GM12878 (cell line): Measurements from ENCODE around the gene SLC24A3. TPM values are rescaled to one million over a fixed set of nuclear protein-coding genes. Genes with fewer than 3 reads are reported as not detected.

Experiments
- ATAC-seq: fragments of 200-7000 bp; cut with Tn5 transposase; 3 replicates; pipeline ENCODE4 v1.9.1; 2020; ENCODE audit warnings: mild to moderate bottlenecking, moderate library complexity
- BruUV-seq: library from RNA; stranded (reverse); fragments of 400-500 nt; replicated peaks from 2 replicates; lab custom pipeline; 2021; lab: Mats Ljungman, UMichigan
- CTCF ChIA-PET: fragments of 300-600 bp; sonication (Branson Sonifier 250); formaldehyde crosslinking; extraction: SDS; loops from one replicate; lab custom pipeline; 2021; ENCODE audit warnings: inconsistent platforms; lab: Yijun Ruan, JAX
- POLR2A ChIA-PET: fragments of 350-600 bp; formaldehyde crosslinking; extraction: SDS; loops from one replicate; lab custom pipeline; 2021; ENCODE audit warnings: inconsistent platforms; lab: Charles Lee
- RAD21 ChIA-PET: fragments of 300-600 bp; sonication (Branson Sonifier 250); formaldehyde crosslinking; loops from one replicate; lab custom pipeline; 2023; ENCODE audit warnings: antibody characterized with exemption; ENCODE audit not compliant: unreplicated experiment; lab: Charles Lee
- SMC1A ChIA-PET: fragments of 300-600 bp; sonication (Branson Sonifier 250); formaldehyde crosslinking; loops from one replicate; lab custom pipeline; 2023; ENCODE audit not compliant: unreplicated experiment, uncharacterized antibody; lab: Charles Lee
- DNase-seq: peaks from one replicate; pipeline ENCODE4 v3.0.0-alpha.2; 2011; ENCODE audit warnings: low read depth, low spot score
- FAIRE-seq: peaks from 3 replicates; lab custom pipeline; 2011; peaks lifted over from hg19 to GRCh38; lab: Jason Lieb, UNC
- H2AFZ ChIP-seq: 2 replicates; pipeline ENCODE4 v1.6.0; 2011; ENCODE audit warnings: low read depth, low read length, control low read depth; ENCODE audit not compliant: control insufficient read depth
- H3K27ac ChIP-seq: 2 replicates; pipeline ENCODE4 v1.5.1; 2011; ENCODE audit warnings: control low read depth; ENCODE audit not compliant: control insufficient read depth, insufficient read depth
- H3K27me3 ChIP-seq, 2 experiments: replicated peaks in 1 of 2; 2 replicates each; pipeline versions ENCODE4 v1.6.0 to v1.6.1; 2011; ENCODE audit warnings: low read length in 1 of 2; ENCODE audit not compliant: control insufficient read depth in 2 of 2, insufficient read depth in 2 of 2
- H3K36me3 ChIP-seq, 2 experiments: 2 replicates each; pipeline ENCODE4 v1.5.1; 2011; ENCODE audit warnings: low read length in 1 of 2; ENCODE audit not compliant: control insufficient read depth in 2 of 2, insufficient read depth in 2 of 2
- H3K4me1 ChIP-seq: 2 replicates; pipeline ENCODE4 v1.6.1; 2011; ENCODE audit warnings: mild to moderate bottlenecking, low read length, moderate library complexity, mixed read lengths; ENCODE audit not compliant: control insufficient read depth, insufficient read depth
- H3K4me2 ChIP-seq: 2 replicates; pipeline ENCODE4 v1.6.0; 2011; ENCODE audit warnings: control low read depth; ENCODE audit not compliant: control insufficient read depth, insufficient read depth
- H3K4me3 ChIP-seq: fragments of 200-600 bp; sonication (generic); 2 replicates; pipeline ENCODE4 v1.5.1; 2016
- H3K79me2 ChIP-seq: 2 replicates; pipeline ENCODE4 v1.6.0; 2011; ENCODE audit warnings: low read length; ENCODE audit not compliant: control insufficient read depth, insufficient read depth
- H3K9ac ChIP-seq: 2 replicates; pipeline ENCODE4 v1.8.0; 2011; ENCODE audit warnings: low read length, control low read depth, mixed read lengths; ENCODE audit not compliant: control insufficient read depth, insufficient read depth
- H3K9me3 ChIP-seq: replicated peaks from 3 replicates; pipeline ENCODE4 v1.5.1; 2011; ENCODE audit warnings: mild to moderate bottlenecking, low read length; ENCODE audit not compliant: control insufficient read depth, insufficient read depth
- H4K20me1 ChIP-seq: 2 replicates; pipeline ENCODE4 v1.6.0; 2011; ENCODE audit not compliant: control insufficient read depth, insufficient read depth
- KAT2A ChIP-seq: conservative IDR thresholded peaks from 2 replicates; pipeline ENCODE4 v1.6.1; 2011; ENCODE audit warnings: low read depth, low read length; ENCODE audit not compliant: control insufficient read depth
- PAX5 ChIP-seq: IDR thresholded peaks from 2 replicates; pipeline ENCODE4 v1.6.1; 2011; ENCODE audit warnings: low read depth, low read length, borderline replicate concordance
- RCOR1 ChIP-seq: conservative IDR thresholded peaks from 2 replicates; pipeline ENCODE4 v1.6.1; 2012; ENCODE audit warnings: low read depth, low read length, improper control_type of control experiment
- SREBF1 ChIP-seq: IDR thresholded peaks from 2 replicates; pipeline ENCODE4 v1.6.1; 2012; ENCODE audit warnings: mild to moderate bottlenecking, low read length
- WGBS: methylation state at CpG from one replicate; pipeline ENCODE4 v1.1.6; 2016; ENCODE audit warnings: low lambda C conversion rate; ENCODE audit not compliant: insufficient replicate concordance, insufficient coverage; ENCODE audit errors: missing lambda C conversion rate; 5-methylcytosine and 5-hydroxymethylcytosine counted together
- in situ Hi-C: fragments of 300-500 bp; cut with MboI; formaldehyde crosslinking; loops from 9 replicates; pipeline ENCODE4 v1.14.3; 2018; ENCODE audit warnings: mixed read lengths
- intact Hi-C: fragments of 100-400 bp; cut with micrococcal nuclease; formaldehyde crosslinking; loops from one replicate; pipeline ENCODE4 v1.14.2; 2022; ENCODE audit not compliant: unreplicated experiment
- polyA plus RNA-seq, 11 experiments: library from polyadenylated mRNA; depleted of rRNA in 4 of 11; unstranded in 6 of 11; stranded (reverse) in 5 of 11; fragments of >200 nt; fragmentation: Nextera tagmentation in 4 of 11; fragmentation: Illumina TruSeq in 1 of 11; extraction: Ambion mirVana in 4 of 11; extraction: Trizol in 1 of 11; gene quantifications; 1 replicate in 1 of 11; 2 replicates in 10 of 11; pipeline versions ENCODE4 v1.2.1 to v1.2.3, GENCODE V29; 2011 to 2016; ENCODE audit warnings: inconsistent platforms in 2 of 11, missing spikeins in 2 of 11, low read depth in 1 of 11
- total RNA-seq, 4 experiments: library from RNA; depleted of rRNA in 3 of 4; stranded (reverse); fragments of >200 nt in 3 of 4; fragmentation: Illumina TruSeq in 1 of 4; extraction: Trizol in 1 of 4; gene quantifications; 2 replicates each; pipeline versions ENCODE4 v1.2.1 to v1.2.3, GENCODE V29; 2013 to 2021
- TF ChIP-seq, protein P1 (sequence below): fragments of 450-650 bp; IDR thresholded peaks from 2 replicates; pipeline ENCODE4 v1.6.1; 2018; ENCODE audit warnings: mild to moderate bottlenecking, low read depth, moderate library complexity; ENCODE audit not compliant: partially characterized antibody

SLC24A3 gene
- total and polyA plus RNA-seq, 10 of the 15 experiments (the other 5 are each of a cell fraction or from before 2014, with no cell fraction given) = 0.04 TPM; not detected in 9

DNA sequence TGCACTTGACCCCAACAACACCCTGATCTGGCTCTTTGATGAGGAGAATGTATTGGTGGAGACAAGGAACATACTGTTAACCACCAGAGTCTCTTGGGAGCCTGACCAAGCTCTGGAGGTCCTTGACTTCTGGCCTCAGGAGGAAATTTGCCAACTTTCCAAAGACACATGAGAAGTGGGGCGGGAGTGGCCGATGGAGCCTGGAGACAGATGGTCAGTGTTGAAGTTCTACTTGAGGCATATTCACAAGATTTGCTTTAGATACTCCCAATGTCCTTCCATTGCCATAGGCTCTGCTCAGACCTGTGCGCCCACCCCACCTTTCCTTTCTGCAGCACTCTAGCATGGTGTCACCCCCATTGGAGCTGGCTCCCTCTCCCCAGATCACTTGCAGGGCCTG, 241.0 kb downstream of the SLC24A3 start:
- ChIA-PET SMC1A (no interaction called here), RAD21 (no interaction called here), CTCF (no interaction called here), POLR2A (no interaction called here)
- Histone ChIP-seq H3K4me2 (no peak overlapping the region), H4K20me1 (no peaks in the 10 kb centered on the region), H3K36me3 (no peaks in the 10 kb centered on the region), H3K4me1 (no peaks in the 10 kb centered on the region), H3K27ac (no peak overlapping the region), H3K9ac (no peak overlapping the region), H3K9me3 (no peaks in the 10 kb centered on the region), H2AFZ (no peak overlapping the region), H3K4me3 (no peak overlapping the region), H3K27me3 (no peaks in the 10 kb centered on the region; a peak in 1 of 4 replicates), H3K79me2 (no peaks in the 10 kb centered on the region)
- FAIRE-seq (no peak), ATAC-seq (no peak), DNase-seq (no peak)
- in situ Hi-C loops = no loop called here
- WGBS = 57% methylated on average over 3 of the region's 3 CpGs
- no TSS peak for BruUV-seq
- intact Hi-C loops = no loop called here
- no peak for TF ChIP-seq RCOR1
- no peak for TF ChIP-seq KAT2A
- TF ChIP-seq, protein P1, sequence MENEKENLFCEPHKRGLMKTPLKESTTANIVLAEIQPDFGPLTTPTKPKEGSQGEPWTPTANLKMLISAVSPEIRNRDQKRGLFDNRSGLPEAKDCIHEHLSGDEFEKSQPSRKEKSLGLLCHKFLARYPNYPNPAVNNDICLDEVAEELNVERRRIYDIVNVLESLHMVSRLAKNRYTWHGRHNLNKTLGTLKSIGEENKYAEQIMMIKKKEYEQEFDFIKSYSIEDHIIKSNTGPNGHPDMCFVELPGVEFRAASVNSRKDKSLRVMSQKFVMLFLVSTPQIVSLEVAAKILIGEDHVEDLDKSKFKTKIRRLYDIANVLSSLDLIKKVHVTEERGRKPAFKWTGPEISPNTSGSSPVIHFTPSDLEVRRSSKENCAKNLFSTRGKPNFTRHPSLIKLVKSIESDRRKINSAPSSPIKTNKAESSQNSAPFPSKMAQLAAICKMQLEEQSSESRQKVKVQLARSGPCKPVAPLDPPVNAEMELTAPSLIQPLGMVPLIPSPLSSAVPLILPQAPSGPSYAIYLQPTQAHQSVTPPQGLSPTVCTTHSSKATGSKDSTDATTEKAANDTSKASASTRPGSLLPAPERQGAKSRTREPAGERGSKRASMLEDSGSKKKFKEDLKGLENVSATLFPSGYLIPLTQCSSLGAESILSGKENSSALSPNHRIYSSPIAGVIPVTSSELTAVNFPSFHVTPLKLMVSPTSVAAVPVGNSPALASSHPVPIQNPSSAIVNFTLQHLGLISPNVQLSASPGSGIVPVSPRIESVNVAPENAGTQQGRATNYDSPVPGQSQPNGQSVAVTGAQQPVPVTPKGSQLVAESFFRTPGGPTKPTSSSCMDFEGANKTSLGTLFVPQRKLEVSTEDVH = no peak
- no peak for TF ChIP-seq PAX5
- TF ChIP-seq SREBF1 = no peak
